Fibroblast of villous mesenchyme (primary cell): Measurements from ENCODE around the gene WDSUB1. TPM values are rescaled to one million over a fixed set of nuclear protein-coding genes. Genes with fewer than 3 reads are reported as not detected.

Experiments
- DNase-seq: peaks from one replicate; pipeline ENCODE4 v3.0.0-alpha.2; 2010; ENCODE audit warnings: low read depth
- H3K4me3 ChIP-seq: 2 replicates; pipeline ENCODE4 v1.5.1; 2011; ENCODE audit warnings: low read depth, mild to moderate bottlenecking, low read length
- total RNA-seq: library from RNA; depleted of rRNA; stranded (reverse); fragments of >200 nt; gene quantifications from 2 replicates; pipeline ENCODE4 v1.2.3, GENCODE V29; 2012
- TF ChIP-seq, protein P1 (sequence below): IDR thresholded peaks from 2 replicates; pipeline ENCODE4 v1.5.1; 2012; ENCODE audit warnings: low read depth, mild to moderate bottlenecking, low read length; ENCODE audit not compliant: insufficient read depth

Gene WDSUB1
- total RNA-seq, 1 donor = 5.2 TPM

DNA sequence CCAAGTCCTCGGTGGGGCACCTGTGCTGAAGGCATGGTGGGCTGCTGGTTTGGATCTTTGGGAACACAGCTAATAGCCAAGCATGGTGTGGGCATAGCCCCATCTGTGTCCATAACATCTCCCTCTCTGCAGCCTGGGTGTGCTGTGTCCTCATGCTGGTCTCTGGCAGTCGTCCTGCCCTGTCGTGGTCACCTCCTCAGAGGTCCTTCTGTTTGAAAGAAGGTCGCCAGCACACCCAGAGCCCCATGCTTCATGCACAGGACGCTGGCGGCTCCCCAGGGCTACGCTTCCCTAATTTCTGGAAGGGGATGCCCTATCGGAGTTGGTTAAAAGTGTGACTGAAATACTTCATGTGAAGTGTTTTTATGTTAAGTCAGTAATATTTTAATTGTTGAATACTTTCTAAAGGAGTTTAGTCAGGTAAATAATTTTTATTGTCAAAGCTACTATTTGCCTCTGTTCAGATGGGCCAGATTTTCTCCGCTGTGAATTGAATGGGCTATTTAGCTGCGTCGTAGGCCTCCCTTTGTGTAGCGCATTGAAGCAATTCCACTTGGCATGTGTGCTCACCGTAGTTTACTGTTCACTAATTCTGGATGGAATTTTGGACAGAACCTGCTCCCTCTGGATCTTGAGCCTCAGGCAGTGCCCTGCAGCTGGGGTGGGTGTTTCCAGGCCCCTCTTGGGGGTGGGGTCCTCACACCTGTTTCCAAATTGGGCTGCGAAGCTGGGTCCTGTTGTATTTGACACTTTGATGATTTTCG lies 81.9 kb downstream of the WDSUB1 start:
- H3K4me3 ChIP-seq = no peak overlapping the region
- TF ChIP-seq, protein P1, sequence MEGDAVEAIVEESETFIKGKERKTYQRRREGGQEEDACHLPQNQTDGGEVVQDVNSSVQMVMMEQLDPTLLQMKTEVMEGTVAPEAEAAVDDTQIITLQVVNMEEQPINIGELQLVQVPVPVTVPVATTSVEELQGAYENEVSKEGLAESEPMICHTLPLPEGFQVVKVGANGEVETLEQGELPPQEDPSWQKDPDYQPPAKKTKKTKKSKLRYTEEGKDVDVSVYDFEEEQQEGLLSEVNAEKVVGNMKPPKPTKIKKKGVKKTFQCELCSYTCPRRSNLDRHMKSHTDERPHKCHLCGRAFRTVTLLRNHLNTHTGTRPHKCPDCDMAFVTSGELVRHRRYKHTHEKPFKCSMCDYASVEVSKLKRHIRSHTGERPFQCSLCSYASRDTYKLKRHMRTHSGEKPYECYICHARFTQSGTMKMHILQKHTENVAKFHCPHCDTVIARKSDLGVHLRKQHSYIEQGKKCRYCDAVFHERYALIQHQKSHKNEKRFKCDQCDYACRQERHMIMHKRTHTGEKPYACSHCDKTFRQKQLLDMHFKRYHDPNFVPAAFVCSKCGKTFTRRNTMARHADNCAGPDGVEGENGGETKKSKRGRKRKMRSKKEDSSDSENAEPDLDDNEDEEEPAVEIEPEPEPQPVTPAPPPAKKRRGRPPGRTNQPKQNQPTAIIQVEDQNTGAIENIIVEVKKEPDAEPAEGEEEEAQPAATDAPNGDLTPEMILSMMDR = no peak
- DNase-seq = no peak

GRCh38 chr2:159202568-159203071 lies 83.9 kb downstream of the WDSUB1 start:
- no peak overlapping the region for H3K4me3 ChIP-seq
- DNase-seq = peak; percentile 97
- TF ChIP-seq, protein P1 = peak; percentile 15

DNA sequence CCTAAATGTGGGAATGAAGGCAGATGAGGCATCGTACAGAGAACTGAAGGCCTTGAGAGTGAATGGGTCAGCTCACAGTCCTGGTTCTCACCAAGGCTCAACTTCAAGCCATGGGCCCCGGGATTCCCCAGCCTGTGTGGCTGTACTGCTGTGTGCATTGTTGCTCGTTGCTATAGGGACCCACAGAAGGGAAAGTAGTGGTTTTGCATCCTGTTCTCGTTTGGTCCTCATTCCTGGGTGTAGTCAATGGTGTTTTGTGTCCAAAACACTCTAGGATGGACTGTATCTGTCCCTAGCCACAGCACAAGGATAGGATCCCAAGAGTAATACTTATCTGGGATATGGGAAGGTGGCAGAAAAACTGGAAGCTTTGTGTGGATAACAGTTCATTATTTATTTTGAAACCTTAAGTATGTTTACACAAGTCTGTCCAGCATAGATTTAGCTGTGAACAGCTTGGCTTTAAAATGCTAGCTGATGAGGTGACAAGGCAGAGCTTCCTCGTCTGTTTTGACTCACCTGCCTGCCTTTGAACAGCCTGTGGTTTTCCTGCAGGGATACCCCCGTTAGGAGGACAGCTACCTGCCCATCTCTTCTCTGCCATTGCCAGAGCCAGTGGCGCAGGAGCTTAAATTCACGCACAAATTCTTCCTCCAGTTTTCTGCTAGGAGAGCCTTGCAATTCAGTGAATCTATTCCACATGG lies 85.0 kb downstream of the WDSUB1 start:
- H3K4me3 ChIP-seq = no peak overlapping the region
- peak; percentile 58 for DNase-seq
- TF ChIP-seq, protein P1 = no peak

GRCh38 chr2:159200498-159200897 lies 86.0 kb downstream of the WDSUB1 start:
- TF ChIP-seq, protein P1 = no peak
- DNase-seq = peak; percentile 63
- H3K4me3 ChIP-seq = no peak overlapping the region

DNA sequence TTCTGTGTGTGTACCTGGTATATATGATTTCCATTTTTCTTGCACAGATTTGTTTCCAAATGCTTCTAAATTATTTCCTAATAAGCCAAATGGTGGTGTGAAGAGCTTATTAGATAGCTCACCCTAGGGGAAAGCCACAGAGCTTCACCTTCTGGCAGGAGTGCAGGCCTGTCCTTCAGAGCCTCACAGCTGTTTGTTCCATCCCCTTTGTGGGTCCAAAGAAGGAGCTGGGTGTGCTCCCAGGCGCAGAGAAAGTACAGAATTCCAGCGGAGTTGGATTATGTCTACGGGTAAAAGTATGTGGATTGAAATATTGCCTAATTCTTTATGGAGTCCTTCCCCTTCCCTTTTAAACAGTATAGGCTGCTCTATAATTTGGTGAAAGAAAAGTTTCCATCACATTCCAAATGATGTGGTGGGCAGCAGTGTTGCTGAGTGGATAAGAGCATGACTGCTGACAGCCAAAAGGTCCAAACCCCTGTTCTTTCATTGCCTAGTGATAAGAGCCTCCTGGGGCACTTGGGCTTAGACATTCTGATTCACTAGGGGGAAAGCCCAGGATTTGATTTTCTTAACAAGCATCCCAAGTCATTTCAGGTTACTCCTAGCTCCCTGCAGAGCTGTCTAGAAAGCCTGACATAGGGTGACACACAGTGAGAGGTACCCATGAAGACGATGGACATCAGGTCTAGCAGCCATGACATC lies 86.6 kb downstream of the WDSUB1 start:
- TF ChIP-seq, protein P1 = no peak
- DNase-seq = peak; percentile 45
- H3K4me3 ChIP-seq = no peak overlapping the region

DNA sequence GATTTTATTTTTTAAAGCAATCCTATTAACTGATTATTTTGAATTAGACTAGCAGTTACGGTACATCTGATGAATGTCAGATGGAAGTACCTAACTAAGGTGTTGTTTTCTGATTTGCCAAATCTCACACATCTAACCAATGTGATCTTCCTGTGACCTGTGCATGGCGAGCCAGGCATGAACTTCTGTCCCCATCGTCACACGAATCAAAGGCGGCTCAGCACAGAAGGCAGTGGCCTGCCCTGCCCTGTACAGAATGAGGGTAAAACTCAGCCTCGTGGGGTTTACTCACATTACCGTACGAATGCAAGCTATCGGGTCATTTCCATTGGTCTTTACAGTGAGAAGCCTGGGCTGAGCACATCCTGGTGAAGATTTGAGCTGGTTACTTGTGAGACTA lies 87.3 kb downstream of the WDSUB1 start:
- TF ChIP-seq, protein P1 = no peak
- H3K4me3 ChIP-seq = no peak overlapping the region
- DNase-seq = no peak
